GM12872 (cell line): ENCODE results near the gene PGGHG.

ENCODE experiments used
- TF ChIP-seq, protein P1 (sequence below): IDR thresholded peaks from 3 replicates; pipeline ENCODE4 v1.5.1; 2011; ENCODE audit warnings: low read depth, mild to moderate bottlenecking, low read length, moderate library complexity; ENCODE audit not compliant: insufficient read depth

Gene PGGHG

DNA sequence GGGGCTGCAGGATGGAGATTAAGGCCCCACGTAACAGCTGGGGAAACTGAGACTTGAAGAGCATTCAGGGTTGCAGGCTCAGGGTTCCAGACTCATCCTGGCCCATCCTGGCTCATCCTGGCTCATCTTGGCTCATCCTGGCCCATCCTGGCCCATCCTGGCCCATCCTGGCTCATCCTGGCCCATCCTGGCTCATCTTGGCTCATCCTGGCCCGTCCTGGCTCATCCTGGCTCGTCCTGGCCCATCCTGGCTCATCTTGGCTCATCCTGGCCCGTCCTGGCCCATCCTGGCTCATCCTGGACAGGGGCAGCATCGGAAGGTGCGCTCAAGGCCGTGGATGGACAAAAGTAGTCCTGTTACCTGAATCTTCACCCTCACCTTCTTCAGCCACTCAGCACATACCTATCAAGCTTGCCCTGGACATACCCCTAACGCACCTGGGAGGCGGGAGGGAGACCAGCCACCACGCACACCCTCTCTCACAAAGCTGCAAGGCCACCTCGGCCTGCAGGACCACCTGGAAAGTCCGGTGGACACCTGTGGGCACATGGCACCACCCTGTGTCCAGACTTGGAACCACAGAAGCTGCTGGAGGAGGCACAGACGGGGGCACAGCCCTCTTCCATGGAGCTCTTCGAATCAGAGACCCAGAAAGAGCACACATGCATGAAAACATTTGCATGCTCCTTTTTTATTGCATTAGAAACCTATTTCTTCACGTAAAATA is 31.0 kb upstream of the PGGHG start:
- TF ChIP-seq, protein P1, sequence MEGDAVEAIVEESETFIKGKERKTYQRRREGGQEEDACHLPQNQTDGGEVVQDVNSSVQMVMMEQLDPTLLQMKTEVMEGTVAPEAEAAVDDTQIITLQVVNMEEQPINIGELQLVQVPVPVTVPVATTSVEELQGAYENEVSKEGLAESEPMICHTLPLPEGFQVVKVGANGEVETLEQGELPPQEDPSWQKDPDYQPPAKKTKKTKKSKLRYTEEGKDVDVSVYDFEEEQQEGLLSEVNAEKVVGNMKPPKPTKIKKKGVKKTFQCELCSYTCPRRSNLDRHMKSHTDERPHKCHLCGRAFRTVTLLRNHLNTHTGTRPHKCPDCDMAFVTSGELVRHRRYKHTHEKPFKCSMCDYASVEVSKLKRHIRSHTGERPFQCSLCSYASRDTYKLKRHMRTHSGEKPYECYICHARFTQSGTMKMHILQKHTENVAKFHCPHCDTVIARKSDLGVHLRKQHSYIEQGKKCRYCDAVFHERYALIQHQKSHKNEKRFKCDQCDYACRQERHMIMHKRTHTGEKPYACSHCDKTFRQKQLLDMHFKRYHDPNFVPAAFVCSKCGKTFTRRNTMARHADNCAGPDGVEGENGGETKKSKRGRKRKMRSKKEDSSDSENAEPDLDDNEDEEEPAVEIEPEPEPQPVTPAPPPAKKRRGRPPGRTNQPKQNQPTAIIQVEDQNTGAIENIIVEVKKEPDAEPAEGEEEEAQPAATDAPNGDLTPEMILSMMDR: peak; percentile 56

DNA sequence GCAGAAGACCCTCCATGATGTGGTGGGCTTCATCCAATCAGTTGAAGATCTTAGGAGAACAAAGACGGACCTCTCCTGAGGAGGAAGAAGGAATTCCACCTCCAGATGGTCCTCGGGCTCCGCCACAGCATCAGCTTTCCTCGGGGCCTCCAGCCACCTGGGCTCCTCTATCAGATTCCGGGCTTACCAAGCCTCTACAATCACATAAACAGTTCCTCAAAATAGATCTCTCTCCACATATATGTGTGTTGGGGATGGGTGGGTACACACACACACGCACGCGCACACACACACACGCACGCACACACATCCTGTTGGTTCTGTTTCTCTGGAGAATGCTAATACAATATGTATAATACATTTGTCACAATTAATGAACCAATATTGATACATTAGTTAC is 29.5 kb upstream of the PGGHG start:
- TF ChIP-seq, protein P1: no peak

DNA sequence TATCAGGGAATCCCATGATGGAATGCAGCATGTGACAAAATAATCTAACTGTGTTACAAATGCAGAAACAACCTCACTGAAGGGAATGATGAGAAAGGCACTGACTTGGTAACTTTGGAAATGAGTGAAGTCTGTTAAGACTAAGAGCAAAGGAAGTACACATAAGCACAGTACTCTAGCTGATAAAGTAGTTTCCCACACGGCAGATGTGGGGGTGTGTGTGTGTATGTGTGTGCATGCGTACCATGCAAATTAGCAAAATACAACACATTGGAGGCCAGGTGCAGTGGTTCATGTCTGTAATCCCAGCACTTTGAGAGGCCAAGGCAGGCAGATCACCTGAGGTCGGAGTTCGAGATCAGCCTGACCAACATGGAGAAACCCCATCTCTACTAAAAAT is 27.3 kb upstream of the PGGHG start:
- TF ChIP-seq, protein P1: no peak

DNA sequence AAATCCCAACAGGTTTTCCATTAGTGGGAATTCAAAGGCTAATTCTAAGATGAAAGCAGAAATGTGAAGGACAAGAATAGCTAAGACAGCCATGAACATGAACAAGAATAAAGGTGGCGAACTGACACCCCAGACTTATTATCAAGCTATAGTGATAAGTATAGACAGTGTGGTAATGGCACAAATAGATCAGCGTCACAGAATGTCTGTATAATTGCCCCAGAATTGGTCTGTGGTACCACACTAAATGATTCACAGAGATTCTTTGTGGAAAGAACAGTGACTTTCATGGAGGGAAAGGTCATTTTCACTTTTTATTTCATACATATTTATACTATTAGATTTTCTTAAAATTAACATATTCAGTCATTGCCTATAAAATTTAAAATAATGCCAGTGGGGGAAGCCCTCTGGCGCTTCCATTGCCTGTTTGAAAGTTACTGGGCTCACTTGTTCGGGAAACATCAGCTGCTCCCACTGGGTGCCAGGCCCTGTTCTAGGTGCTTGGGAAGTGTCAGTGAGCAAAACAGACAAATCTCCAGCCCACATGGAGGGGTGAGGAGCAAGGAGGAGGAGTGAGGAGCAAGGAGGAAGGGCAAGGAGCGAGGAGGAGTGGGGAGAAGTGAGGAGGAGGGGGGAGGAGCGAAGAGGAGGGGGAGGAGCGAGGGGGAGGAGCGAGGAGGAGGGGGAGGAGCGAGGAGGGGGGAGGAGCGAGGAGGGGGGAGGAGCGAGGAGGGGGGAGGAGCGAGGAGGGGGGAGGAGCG is 22.1 kb upstream of the PGGHG start:
- TF ChIP-seq, protein P1: no peak

DNA sequence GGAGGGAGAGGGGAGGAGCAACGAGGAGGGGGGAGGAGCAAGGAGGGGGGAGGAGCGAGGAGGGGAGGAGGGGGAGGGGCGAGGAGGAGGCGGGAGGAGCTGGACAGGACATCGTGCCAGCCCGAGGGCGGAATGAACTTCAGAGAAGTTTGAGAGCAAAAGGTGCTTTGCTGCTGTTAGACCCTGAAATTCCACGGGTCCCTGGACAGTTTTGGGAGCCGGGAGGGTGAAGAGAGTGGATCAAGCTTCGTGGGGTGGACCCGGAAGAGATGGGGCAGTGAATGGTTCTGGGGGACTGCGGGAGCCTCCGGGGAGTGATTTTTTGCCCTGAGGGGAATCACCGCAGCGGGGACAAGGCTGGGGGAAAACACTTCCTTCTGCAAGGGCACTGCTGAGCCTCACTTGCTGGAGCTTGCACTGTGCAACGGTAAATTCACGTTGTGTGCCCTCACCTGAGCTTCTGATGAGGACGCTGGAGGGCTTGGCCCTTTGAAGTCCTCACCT is 21.4 kb upstream of the PGGHG start:
- TF ChIP-seq, protein P1: no peak

DNA sequence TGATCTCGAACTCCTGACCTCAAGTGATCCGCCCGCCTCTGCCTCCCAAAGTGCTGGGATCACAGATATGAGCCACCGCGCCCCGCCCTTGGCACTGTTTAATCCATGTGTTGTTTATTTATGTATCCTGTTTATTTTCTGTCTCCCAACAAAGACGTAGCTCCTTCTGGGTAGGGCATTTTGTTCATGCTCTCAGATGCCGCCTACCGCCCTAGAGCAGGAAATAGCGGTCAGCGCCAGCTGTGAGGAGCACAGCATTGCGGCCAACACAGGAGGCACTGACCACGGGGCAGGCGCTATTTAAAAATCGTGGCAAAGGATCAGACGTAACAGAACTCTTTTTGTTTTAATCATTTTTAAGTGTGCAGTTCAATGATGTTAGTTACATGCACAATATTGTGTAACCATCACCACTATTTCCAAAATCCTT is 20.2 kb upstream of the PGGHG start:
- TF ChIP-seq, protein P1: 0 out of 3 replicates have a peak, but pooled peaks have one; percentile 7

DNA sequence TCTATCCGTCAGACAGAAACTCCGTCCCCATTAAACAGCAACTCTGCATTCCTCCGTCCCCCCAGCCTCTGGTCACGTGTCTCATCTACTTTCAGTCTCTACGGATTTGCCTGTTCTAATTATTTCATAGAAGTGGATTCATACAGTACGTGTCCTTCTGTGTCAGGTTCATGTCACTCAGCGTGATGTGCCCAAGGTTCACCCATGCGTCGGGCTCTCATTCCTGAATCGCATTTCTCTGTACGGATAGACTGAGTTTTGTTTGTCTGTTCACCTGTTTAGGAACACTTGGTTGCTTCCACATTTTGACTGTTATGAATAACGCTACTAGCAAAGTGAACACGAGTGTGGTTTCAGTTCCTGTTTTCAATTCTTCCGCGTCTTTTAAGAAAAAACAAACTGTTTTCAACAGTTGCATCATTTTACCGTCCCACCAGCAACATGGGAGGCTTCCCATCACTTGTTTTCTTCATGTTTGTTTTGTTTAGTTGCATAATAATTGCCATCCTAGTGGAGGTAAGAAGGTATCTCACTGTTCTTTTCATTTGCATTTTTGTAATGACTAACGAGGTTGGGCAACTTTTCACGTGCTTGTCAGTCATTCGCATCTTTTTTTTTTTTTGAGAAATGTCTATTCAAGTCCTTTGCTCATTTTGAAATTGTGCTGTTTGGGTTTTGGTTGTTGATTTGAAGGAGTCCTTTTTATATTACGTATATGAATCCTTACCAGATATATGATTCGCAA is 19.6 kb upstream of the PGGHG start:
- TF ChIP-seq, protein P1: no peak; the same call in 2 of the 3 replicates
